HepG2 (cell line): ENCODE measurements around the gene KCNE2. TPM values are rescaled to one million over a fixed set of nuclear protein-coding genes. Genes with fewer than 3 reads are reported as not detected.

Experiments
- PAWR ChIP-seq: sonication (generic); formaldehyde crosslinking; IDR thresholded peaks from 2 replicates; pipeline ENCODE4 v1.4.0; 2020; ENCODE audit warnings: missing genetic modification reagents, mild to moderate bottlenecking, borderline replicate concordance
- ZNF639 ChIP-seq: conservative IDR thresholded peaks from 2 replicates; pipeline ENCODE4 v1.6.1; 2018; ENCODE audit warnings: missing genetic modification reagents
- ZNF646 ChIP-seq: sonication (generic); formaldehyde crosslinking; IDR thresholded peaks from 2 replicates; pipeline ENCODE4 v1.9.0; 2021; ENCODE audit warnings: mild to moderate bottlenecking, missing genetic modification reagents
- ZNF678 ChIP-seq: sonication (generic); formaldehyde crosslinking; IDR thresholded peaks from 2 replicates; pipeline ENCODE4 v1.4.0; 2020; ENCODE audit warnings: mild to moderate bottlenecking, missing genetic modification reagents
- ZNF772 ChIP-seq: sonication (generic); formaldehyde crosslinking; IDR thresholded peaks from 2 replicates; pipeline ENCODE4 v1.5.0; 2020; ENCODE audit warnings: mild to moderate bottlenecking, missing genetic modification reagents
- ZUFSP ChIP-seq: sonication (generic); formaldehyde crosslinking; IDR thresholded peaks from 2 replicates; pipeline ENCODE4 v1.9.0; 2021; ENCODE audit warnings: missing genetic modification reagents, mild to moderate bottlenecking, borderline replicate concordance
- polyA plus RNA-seq, 8 experiments: library from polyadenylated mRNA; depleted of rRNA in 3 of 8; stranded (reverse) in 7 of 8; unstranded in 1 of 8; fragments of >200 nt; fragmentation: Illumina TruSeq in 4 of 8; extraction: Trizol in 4 of 8; gene quantifications; 2 replicates each; pipeline versions ENCODE4 v1.2.1 to v1.2.3, GENCODE V29; 2011 to 2016; ENCODE audit warnings: low read depth in 4 of 8, missing spikeins in 1 of 8, mixed read lengths in 1 of 8; ENCODE audit not compliant: insufficient read depth in 1 of 8
- total RNA-seq, 5 experiments: library from RNA; depleted of rRNA; stranded (reverse); fragments of >200 nt; fragmentation: Illumina TruSeq; extraction: Trizol; gene quantifications; 2 replicates each; pipeline ENCODE4 v1.2.3, GENCODE V29; 2016; ENCODE audit warnings: low read depth in 1 of 5

The KCNE2 gene
- total and polyA plus RNA-seq, 2 of the 13 experiments (the other 11 are each of a cell fraction or from before 2014, with no cell fraction given): not detected

GRCh38 chr21:34331726-34332125 is 32.1 kb upstream of the KCNE2 start (continued):
- TF ChIP-seq ZUFSP (CRISPR knock-in tag) (no peak), ZNF646 (no peak), ZNF772 (CRISPR knock-in tag) (no peak), ZNF678 (CRISPR knock-in tag) (no peak), ZNF639 (no peak), PAWR (CRISPR knock-in tag) (no peak)
